Myometrial cell (primary cell): ENCODE measurements around the gene UNC45B. TPM values are rescaled to one million over a fixed set of nuclear protein-coding genes. Genes with fewer than 3 reads are reported as not detected.

Experiments
- total RNA-seq: library from RNA; depleted of rRNA; stranded (reverse); fragments of >200 nt; gene quantifications from 2 replicates; pipeline ENCODE4 v1.2.3, GENCODE V29; 2015

UNC45B gene
- total RNA-seq: not detected in 2 replicates

DNA sequence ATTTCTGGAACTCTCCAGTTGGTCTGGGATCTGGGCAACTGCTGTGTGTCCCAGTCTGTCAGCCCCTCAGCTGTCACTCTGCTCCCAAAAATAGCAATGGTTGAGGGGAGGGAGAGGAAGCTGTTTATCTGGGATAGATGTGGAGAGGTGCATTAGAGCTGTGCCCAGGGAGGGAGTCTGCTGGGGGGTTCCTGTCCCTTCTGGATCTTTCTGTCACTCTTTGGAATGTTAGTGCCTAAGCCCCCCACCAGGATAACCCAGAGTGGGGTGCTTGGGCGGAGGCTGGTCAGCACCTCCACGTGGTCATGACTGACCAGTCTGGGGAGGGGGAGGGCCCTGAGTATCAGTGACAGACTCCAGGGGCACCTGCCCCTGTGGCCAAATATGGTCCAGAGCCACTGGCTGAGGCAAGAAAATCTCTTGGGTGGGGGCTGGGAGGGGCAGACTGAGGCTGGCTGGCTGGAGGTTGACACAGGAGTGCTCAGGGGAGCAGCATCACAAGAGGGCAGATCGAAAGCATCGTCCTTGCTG, at the start of gene UNC45B:
UNC45B (plus strand) TSS at position 443 of the 531 bp plus-strand sequence. CDS start 447 bp downstream, outside the sequence.

DNA sequence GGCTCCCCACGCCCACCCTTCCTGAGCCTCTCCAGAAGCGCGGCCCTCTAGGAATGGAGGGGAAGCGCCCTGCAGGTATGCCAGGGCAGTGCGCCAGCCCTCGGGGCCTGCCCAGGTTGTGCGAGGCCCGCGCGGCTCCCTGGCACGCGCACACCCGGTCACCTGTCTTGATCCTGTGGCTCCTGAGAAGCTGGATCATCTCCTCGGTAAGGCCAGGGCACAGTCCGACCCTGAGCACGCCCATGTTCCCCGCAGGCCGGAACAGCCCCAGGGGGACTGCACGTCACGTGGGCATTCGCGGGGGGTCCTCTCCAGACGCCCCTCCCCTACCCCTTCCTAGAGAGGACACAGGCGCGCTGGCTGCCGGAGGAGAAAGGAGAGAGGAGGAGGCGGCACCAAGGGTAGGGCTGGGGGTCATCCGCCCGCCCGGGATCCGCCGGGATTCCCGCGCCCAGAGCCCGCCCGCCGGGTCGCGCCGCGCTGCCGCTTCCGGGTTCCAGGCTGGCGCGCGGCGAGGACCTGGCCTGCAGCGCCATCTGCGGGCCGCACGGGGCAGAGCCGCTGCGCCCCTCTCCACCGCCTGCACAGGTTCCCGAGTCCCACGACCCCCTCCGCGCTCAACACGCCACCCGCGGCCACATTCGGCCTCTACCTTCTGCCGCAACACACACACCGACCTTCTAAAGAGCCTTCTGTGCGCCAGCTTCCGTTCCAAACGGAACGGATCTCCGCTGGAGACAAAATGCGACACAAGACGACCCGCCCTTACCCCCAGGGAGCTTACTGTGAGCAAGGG, 28.0 kb upstream of the UNC45B start, which contains the start of gene RAD51D:
RAD51D (minus strand) TSS at position 491 of the 796 bp plus-strand sequence; CDS start at position 244, 247 bp downstream.

GRCh38 chr17:35121315-35121714, 26.3 kb upstream of the UNC45B start, which contains the start of gene FNDC8:
TSS of gene FNDC8 (plus strand) at chr17:35121615. CDS start at chr17:35121694, 79 bp downstream.

GRCh38 chr17:35141681-35142466, 5.7 kb upstream of the UNC45B start, which contains the start of gene NLE1:
TSS of gene NLE1 (minus strand) at chr17:35142303. CDS start at chr17:35142275, 28 bp downstream.

GRCh38 chr17:35194001-35194400, 46.4 kb downstream of the UNC45B start, which contains the start of gene SLC35G3:
TSS of gene SLC35G3 (minus strand) at chr17:35194393. CDS start at chr17:35194307, 86 bp downstream.

Other genes starting within 250 kb of the UNC45B start
- 0.58 and 0.89 TPM in 2 replicates for gene CCT6B, start 186.4 kb upstream of the UNC45B start, total RNA-seq
- 5.1 and 5.2 TPM in 2 replicates for gene ZNF830, start 186.3 kb upstream of the UNC45B start, total RNA-seq
- 26.2 and 48.2 TPM in 2 replicates for gene LIG3, start 167.3 kb upstream of the UNC45B start, total RNA-seq
- gene RFFL, start 84.1 kb upstream of the UNC45B start, total RNA-seq: 11.8 and 16.5 TPM in 2 replicates
- 8.5 and 22.2 TPM in 2 replicates for gene RAD51D, start 28.0 kb upstream of the UNC45B start, total RNA-seq
- not detected in 2 replicates for gene FNDC8, start 26.2 kb upstream of the UNC45B start, total RNA-seq
- 14.7 and 47.9 TPM in 2 replicates for gene NLE1, start 5.5 kb upstream of the UNC45B start, total RNA-seq
- not detected in 2 replicates for gene SLC35G3, start 46.6 kb downstream of the UNC45B start, total RNA-seq
- gene SLFN5, start 95.3 kb downstream of the UNC45B start, total RNA-seq: 33.2 and 47.9 TPM in 2 replicates
- 65.2 and 93.8 TPM in 2 replicates for gene SLFN11, start 225.8 kb downstream of the UNC45B start, total RNA-seq